PC-3 (cell line): ENCODE measurements around the gene NPTX1. TPM values are rescaled to one million over a fixed set of nuclear protein-coding genes. Genes with fewer than 3 reads are reported as not detected.

Source experiments
- ATAC-seq: fragments of 200-7000 bp; cut with Tn5 transposase; 2 replicates; pipeline ENCODE4 v1.9.1; 2020; ENCODE audit warnings: mild to moderate bottlenecking, moderate library complexity
- BruUV-seq: library from RNA; stranded (reverse); fragments of 400-500 nt; replicated peaks from 2 replicates; lab custom pipeline; 2021; lab: Mats Ljungman, UMichigan
- CTCF ChIA-PET: fragments of 300-600 bp; sonication (Branson Sonifier 250); formaldehyde crosslinking; loops from one replicate; lab custom pipeline; 2022; ENCODE audit warnings: antibody characterized with exemption; lab: Charles Lee
- POLR2A ChIA-PET: fragments of 300-600 bp; sonication (Branson Sonifier 250); formaldehyde crosslinking; loops from one replicate; lab custom pipeline; 2022; ENCODE audit warnings: antibody characterized with exemption; ENCODE audit not compliant: unreplicated experiment; lab: Charles Lee
- DNase-seq: peaks from one replicate; pipeline ENCODE4 v3.0.0-alpha.2; 2015
- H2AFZ ChIP-seq: fragments of 300-600 bp; sonication (generic); 2 replicates; pipeline ENCODE4 v1.6.0; 2016; ENCODE audit warnings: antibody characterized with exemption, low read length
- H3F3A ChIP-seq: fragments of 300-600 bp; sonication (generic); one replicate; pipeline ENCODE4 v1.6.0; 2017; ENCODE audit warnings: antibody characterized with exemption, low read length, control low read depth, mild to moderate bottlenecking; ENCODE audit not compliant: unreplicated experiment
- H3K27ac ChIP-seq: fragments of 300-600 bp; sonication (generic); 2 replicates; pipeline ENCODE4 v1.5.1; 2016; ENCODE audit warnings: mild to moderate bottlenecking, low read length
- H3K27me3 ChIP-seq: fragments of 300-600 bp; sonication (generic); 2 replicates; pipeline ENCODE4 v1.6.1; 2016; ENCODE audit warnings: low read length, mixed read lengths
- H3K36me3 ChIP-seq: fragments of 300-600 bp; sonication (generic); 2 replicates; pipeline ENCODE4 v1.6.1; 2016; ENCODE audit warnings: low read depth, mixed run types, low read length, mixed read lengths
- H3K4me1 ChIP-seq: fragments of 300-600 bp; sonication (generic); 2 replicates; pipeline ENCODE4 v1.5.1; 2016; ENCODE audit warnings: low read length; ENCODE audit not compliant: insufficient read depth
- H3K4me2 ChIP-seq: fragments of 300-600 bp; sonication (generic); 2 replicates; pipeline ENCODE4 v1.6.0; 2016; ENCODE audit warnings: low read length
- H3K4me3 ChIP-seq: fragments of 300-600 bp; sonication (generic); 2 replicates; pipeline ENCODE4 v1.5.1; 2016; ENCODE audit warnings: mild to moderate bottlenecking, low read length, mixed read lengths
- H3K79me2 ChIP-seq: fragments of 300-600 bp; sonication (generic); 2 replicates; pipeline ENCODE4 v1.6.1; 2017; ENCODE audit warnings: low read length, mixed read lengths
- H3K9ac ChIP-seq: fragments of 300-600 bp; sonication (generic); 2 replicates; pipeline ENCODE4 v1.6.0; 2016; ENCODE audit warnings: mild to moderate bottlenecking, low read length
- H3K9me2 ChIP-seq: fragments of 300-600 bp; sonication (generic); replicated peaks from 2 replicates; pipeline ENCODE4 v1.6.1; 2016; ENCODE audit warnings: mixed run types, low read length, mixed read lengths
- H3K9me3 ChIP-seq: fragments of 300-600 bp; sonication (generic); 2 replicates; pipeline ENCODE4 v1.6.1; 2016; ENCODE audit warnings: low read length, mixed read lengths
- H4K20me1 ChIP-seq: fragments of 300-600 bp; sonication (generic); 2 replicates; pipeline ENCODE4 v1.6.1; 2016; ENCODE audit warnings: low read length, mixed read lengths
- CTCF ChIP-seq: fragments of 300-600 bp; sonication (generic); conservative IDR thresholded peaks from 2 replicates; pipeline ENCODE4 v1.5.1; 2017; ENCODE audit warnings: antibody characterized with exemption, low read depth, mild to moderate bottlenecking, low read length
- EZH2 ChIP-seq: fragments of 300-600 bp; sonication (generic); IDR thresholded peaks from one replicate; pipeline ENCODE4 v1.6.1; 2017; ENCODE audit warnings: antibody characterized with exemption, mild to moderate bottlenecking, low read length; ENCODE audit not compliant: unreplicated experiment
- EZH2phosphoT487 ChIP-seq: fragments of 300-600 bp; sonication (generic); IDR thresholded peaks from 2 replicates; pipeline ENCODE4 v1.6.1; 2018; ENCODE audit warnings: mild to moderate bottlenecking, antibody characterized with exemption, low read length, borderline replicate concordance
- intact Hi-C: fragments of 100-400 bp; cut with micrococcal nuclease; formaldehyde crosslinking; loops from 2 replicates; pipeline ENCODE4 v1.9.0; 2023
- total RNA-seq: library from RNA; depleted of rRNA; stranded (reverse); fragments of >200 nt; gene quantifications from 2 replicates; pipeline ENCODE4 v1.2.3, GENCODE V29; 2014

The NPTX1 gene
- total RNA-seq, 1 experiment from 2014 or later: 0.55 TPM

GRCh38 chr17:80424261-80424660 is 52.1 kb downstream of the NPTX1 start:
- Histone ChIP-seq H3K4me2 (no peak overlapping the region), H4K20me1 (no peaks in the 10 kb centered on the region), H3K36me3 (peaks cover 4% of the 10 kb centered on the region; the same call in 1 of the 2 replicates), H3K4me1 (no peaks in the 10 kb centered on the region; the same call in 1 of the 2 replicates), H3K79me2 (no peaks in the 10 kb centered on the region), H3K27ac (no peak overlapping the region), H3K9me3 (no peaks in the 10 kb centered on the region), H3K4me3 (no peak overlapping the region), H3K9ac (no peak overlapping the region), H3K27me3 (no peaks in the 10 kb centered on the region), H3K9me2 (no peaks in the 10 kb centered on the region), H2AFZ (no peak overlapping the region), H3F3A (no peaks in the 10 kb centered on the region)
- ATAC-seq (no peak), DNase-seq (no peak)
- ChIA-PET POLR2A (no interaction called here), CTCF (no interaction called here)
- no TSS peak for BruUV-seq
- no peak for TF ChIP-seq CTCF
- TF ChIP-seq EZH2: no peak
- TF ChIP-seq EZH2phosphoT487: no peak
- intact Hi-C loops: no loop called here

GRCh38 chr17:80423536-80424225 is 52.7 kb downstream of the NPTX1 start:
- CTCF ChIA-PET: interaction anchor here (0.5 kb wide), 1 partner anchor 214 kb away, joined by 6 read pairs; no protein-coding TSS in a partner anchor
- TF ChIP-seq CTCF (no peak), EZH2phosphoT487 (no peak), EZH2 (no peak)
- H4K20me1 ChIP-seq: no peaks in the 10 kb centered on the region
- H3F3A ChIP-seq: no peaks in the 10 kb centered on the region
- DNase-seq (no peak), ATAC-seq (no peak)
- intact Hi-C loops: no loop called here
- no peak overlapping the region for H3K27ac ChIP-seq
- no peaks in the 10 kb centered on the region for H3K9me3 ChIP-seq
- no peaks in the 10 kb centered on the region; the same call in 1 of the 2 replicates for H3K4me1 ChIP-seq
- H3K79me2 ChIP-seq: no peaks in the 10 kb centered on the region
- no peak overlapping the region for H2AFZ ChIP-seq
- no peak overlapping the region for H3K4me2 ChIP-seq
- no TSS peak for BruUV-seq
- POLR2A ChIA-PET: no interaction called here
- no peaks in the 10 kb centered on the region for H3K9me2 ChIP-seq
- H3K9ac ChIP-seq: no peak overlapping the region
- H3K36me3 ChIP-seq: peaks cover 4% of the 10 kb centered on the region; the same call in 1 of the 2 replicates
- no peaks in the 10 kb centered on the region for H3K27me3 ChIP-seq
- no peak overlapping the region for H3K4me3 ChIP-seq

GRCh38 chr17:80422981-80423380 is 53.4 kb downstream of the NPTX1 start:
- Histone ChIP-seq H3K9ac (no peak overlapping the region), H3K27me3 (no peaks in the 10 kb centered on the region), H3K36me3 (peaks cover 4% of the 10 kb centered on the region; the same call in 1 of the 2 replicates), H3K4me3 (no peak overlapping the region), H3K4me2 (no peak overlapping the region), H2AFZ (no peak overlapping the region), H4K20me1 (no peaks in the 10 kb centered on the region), H3K4me1 (no peaks in the 10 kb centered on the region; the same call in 1 of the 2 replicates), H3K9me3 (no peaks in the 10 kb centered on the region), H3K9me2 (no peaks in the 10 kb centered on the region), H3K27ac (no peak overlapping the region), H3F3A (no peaks in the 10 kb centered on the region), H3K79me2 (no peaks in the 10 kb centered on the region; the same call in 1 of the 2 replicates)
- DNase-seq (no peak), ATAC-seq (no peak)
- BruUV-seq: no TSS peak
- ChIA-PET POLR2A (no interaction called here), CTCF (interaction anchor here (0.5 kb wide), 1 partner anchor 215 kb away, joined by 6 read pairs; no protein-coding TSS in a partner anchor)
- intact Hi-C loops: no loop called here
- TF ChIP-seq EZH2phosphoT487: no peak
- TF ChIP-seq EZH2: no peak
- no peak for TF ChIP-seq CTCF
